VCaP (cell line): ENCODE results near the gene TMEM248.

Experiments used
- H3K27ac ChIP-seq: fragments of 450-650 bp; 2 replicates; pipeline ENCODE4 v1.5.1; 2017
- CTCF ChIP-seq: fragments of 450-650 bp; conservative IDR thresholded peaks from 2 replicates; pipeline ENCODE4 v1.5.1; 2017; ENCODE audit warnings: mild to moderate bottlenecking, moderate library complexity

The TMEM248 gene

GRCh38 chr7:66919304-66919703 lies 1.7 kb upstream of the TMEM248 start:
- no peak for TF ChIP-seq CTCF
- H3K27ac ChIP-seq: no peak overlapping the region

- no peak for TF ChIP-seq CTCF
- no peak overlapping the region; the same call in 1 of the 2 replicates for H3K27ac ChIP-seq
Measured at GRCh38 chr7:66919704-66920103, 1.3 kb upstream of the TMEM248 start.

DNA sequence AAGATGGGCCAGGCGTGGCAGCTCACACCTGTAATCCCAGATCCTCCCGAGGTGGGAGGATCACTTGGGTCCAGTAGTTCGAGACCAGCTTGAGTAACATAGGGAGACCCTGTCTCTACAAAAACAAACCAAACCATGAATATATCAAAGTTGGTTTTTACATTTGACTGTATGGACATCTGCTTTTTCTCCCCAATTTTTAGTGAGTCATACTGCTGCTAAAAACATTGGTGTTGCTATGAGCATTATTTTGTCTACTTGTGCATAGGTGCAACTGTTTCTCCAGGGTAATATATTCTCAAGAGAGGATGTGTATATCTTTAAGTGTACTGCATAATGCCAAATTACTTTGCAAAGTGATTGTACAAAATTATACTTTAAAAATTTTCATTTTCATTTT lies 769 bp upstream of the TMEM248 start:
- no peak for TF ChIP-seq CTCF
- peak overlapping the region; percentile 99 for H3K27ac ChIP-seq

DNA sequence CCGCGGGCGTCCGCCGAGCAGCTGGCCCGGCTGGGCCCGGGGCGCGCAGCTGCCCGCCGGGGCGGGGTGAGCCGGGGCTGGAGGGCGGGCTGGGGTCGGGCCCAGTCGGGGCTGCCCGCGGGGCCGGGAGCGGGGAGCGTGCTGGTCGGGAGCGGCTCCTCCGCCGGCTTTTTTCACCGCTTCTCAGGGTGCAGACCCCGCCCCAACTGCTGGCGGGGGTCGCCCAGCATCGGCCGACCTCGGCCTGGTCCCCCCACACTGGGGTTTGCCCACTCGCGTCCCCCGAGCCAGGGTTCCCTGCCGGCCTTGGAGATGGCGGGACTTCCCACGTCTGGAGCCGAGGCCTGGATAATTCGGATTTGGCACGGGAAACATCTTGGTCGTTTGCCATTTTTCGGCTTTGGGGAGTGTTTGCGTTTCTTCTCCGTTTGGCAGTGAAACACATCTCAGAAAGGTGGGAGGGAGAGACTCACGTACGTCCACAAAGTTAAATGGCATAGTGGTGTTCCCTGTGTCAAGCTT lies 432 bp downstream of the TMEM248 start:
- no peak for TF ChIP-seq CTCF
- H3K27ac ChIP-seq: peak overlapping the region; percentile 99

- H3K27ac ChIP-seq: peak overlapping the region; percentile 99
- no peak for TF ChIP-seq CTCF
Measured at GRCh38 chr7:66921918-66922486, 977 bp downstream of the TMEM248 start.

DNA sequence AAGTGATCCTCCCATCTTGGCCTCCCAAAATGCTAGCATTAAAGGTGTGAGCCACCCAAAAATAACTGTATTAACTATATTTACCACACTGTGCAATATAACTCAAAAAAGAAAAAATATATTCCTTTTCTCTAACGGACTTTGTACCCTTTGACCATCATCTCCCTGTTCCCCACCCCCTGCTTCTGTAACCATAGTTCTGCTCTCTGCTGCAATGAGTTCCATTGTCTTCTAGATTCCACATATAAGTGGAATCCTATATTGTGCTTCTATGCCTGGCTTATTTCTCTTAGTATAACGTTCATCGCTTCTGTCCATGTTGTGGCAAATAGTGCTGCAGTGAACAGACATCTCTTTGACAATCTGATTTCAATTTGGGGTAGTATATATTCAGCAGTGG lies 4.2 kb downstream of the TMEM248 start:
- no peak overlapping the region for H3K27ac ChIP-seq
- TF ChIP-seq CTCF: no peak

DNA sequence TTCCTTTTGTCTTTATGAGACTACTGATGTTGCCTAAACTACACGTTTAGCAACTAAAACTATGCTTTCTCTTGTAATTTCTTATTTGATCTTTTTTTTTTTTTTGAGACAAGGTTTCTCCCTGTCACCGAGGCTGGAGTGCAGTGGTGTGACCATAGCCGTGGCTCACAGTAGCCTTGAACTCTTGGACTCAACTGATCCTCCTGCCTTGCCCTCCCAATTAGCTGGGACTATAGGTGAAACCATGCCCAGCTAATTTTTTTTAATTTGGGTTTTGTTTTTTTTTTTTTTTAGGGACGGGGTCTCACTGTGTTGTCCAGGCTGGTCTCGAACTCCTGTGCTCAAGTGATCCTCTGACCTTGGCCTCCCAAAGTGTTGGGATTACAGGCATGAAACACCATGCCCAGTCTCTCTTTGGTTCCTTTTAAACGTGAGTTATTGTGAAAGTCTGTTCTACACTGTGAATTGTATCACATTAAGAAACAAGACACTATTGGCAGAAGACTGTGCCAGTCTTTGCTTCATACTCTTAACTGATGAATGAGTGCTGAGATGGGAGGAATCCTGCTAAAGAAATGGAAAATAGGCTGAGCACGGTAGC lies 6.4 kb downstream of the TMEM248 start:
- TF ChIP-seq CTCF: no peak
- no peak overlapping the region for H3K27ac ChIP-seq
